HUES6 (cell line): ENCODE measurements around the gene DPT.

Experiments
- H3K27ac ChIP-seq: 2 replicates; pipeline ENCODE4 v1.7.0; 2013; ENCODE audit warnings: low read depth, mild to moderate bottlenecking, low read length, inconsistent platforms
- H3K27me3 ChIP-seq: 2 replicates; pipeline ENCODE4 v1.6.1; 2013; ENCODE audit warnings: low read length; ENCODE audit not compliant: control insufficient read depth, insufficient read depth
- H3K36me3 ChIP-seq: 2 replicates; pipeline ENCODE4 v1.6.1; 2013; ENCODE audit warnings: low read length; ENCODE audit not compliant: control insufficient read depth, insufficient read depth
- H3K4me1 ChIP-seq: 2 replicates; pipeline ENCODE4 v1.6.1; 2013; ENCODE audit warnings: low read length; ENCODE audit not compliant: control insufficient read depth, insufficient read depth
- H3K4me3 ChIP-seq: 2 replicates; pipeline ENCODE4 v1.5.1; 2013; ENCODE audit warnings: low read depth, low read length
- H3K9ac ChIP-seq: one replicate; pipeline ENCODE4 v1.6.1; 2013; ENCODE audit warnings: mild to moderate bottlenecking, low read length
- H3K9me3 ChIP-seq: 2 replicates; pipeline ENCODE4 v1.6.1; 2013; ENCODE audit warnings: low read depth, low read length; ENCODE audit not compliant: control insufficient read depth, insufficient read depth

The DPT gene

DNA sequence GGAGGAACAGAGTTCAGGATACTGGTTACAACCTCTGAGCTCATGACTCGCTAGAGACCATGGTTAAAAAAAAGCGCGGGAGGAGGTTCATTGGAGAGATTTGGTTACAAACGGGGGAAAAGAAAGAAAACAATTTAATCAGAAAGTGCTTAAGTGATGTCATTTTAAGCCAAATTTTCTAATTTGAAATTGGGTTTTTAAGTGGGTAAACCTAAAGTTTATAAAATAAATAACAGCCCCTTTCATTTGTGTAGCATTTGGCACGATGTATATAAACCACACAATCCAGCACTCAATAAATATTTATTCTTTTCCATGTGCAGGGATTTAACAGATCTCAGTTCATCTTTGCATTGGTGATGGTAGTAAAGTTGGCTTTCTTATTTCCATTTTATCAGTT is 7.0 kb upstream of the DPT start:
- no peak overlapping the region for H3K4me3 ChIP-seq

DNA sequence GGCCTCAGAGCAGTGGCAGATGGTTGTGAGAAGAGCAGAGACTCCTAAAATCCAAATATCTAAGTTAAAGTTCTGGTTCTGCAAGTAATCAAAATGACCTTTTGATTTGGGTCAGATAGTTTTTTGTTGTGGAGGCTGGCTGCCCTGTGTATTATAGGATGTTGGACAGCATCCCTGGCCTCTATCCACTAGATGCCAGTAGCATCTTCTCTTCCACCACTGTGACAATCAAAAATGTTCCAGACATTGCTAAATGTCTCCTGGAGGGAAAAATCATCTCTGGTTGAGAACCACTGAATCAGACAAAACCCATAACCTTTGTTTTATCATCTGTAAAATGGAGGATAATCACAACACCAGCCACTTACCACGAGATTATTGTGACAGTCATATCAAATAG is 5.9 kb upstream of the DPT start:
- Histone ChIP-seq H3K4me3 (no peak overlapping the region), H3K4me1 (no peaks in the 10 kb centered on the region), H3K27ac (no peak overlapping the region), H3K9ac (no peak overlapping the region), H3K9me3 (no peaks in the 10 kb centered on the region), H3K36me3 (no peaks in the 10 kb centered on the region), H3K27me3 (no peaks in the 10 kb centered on the region)

More for the DNA sequence above, 7.0 kb upstream of the DPT start:
- H3K4me1 ChIP-seq, result no peaks in the 10 kb centered on the region
- no peaks in the 10 kb centered on the region for H3K27me3 ChIP-seq
- no peaks in the 10 kb centered on the region for H3K36me3 ChIP-seq
- H3K9ac ChIP-seq, result no peak overlapping the region
- H3K27ac ChIP-seq, result no peak overlapping the region
- no peaks in the 10 kb centered on the region for H3K9me3 ChIP-seq

DNA sequence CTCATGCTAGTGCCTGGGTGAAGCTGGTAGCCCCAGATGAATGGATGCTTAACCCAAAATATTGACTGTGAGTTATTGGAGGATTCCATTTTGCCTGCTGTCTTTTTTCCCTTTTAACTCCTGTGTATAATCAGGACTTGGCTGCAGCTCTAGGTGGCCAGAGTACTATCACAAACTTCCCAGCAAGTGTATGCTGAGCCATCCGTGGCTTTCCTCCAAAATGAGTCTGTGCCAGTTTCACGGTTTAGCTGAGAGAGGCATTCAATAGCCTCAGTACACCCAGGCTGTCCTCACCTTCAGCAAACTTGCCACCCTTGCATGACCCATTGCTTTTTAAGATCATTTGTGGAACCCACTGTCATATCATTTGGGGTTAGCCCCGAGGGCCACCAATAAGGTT is 5.3 kb upstream of the DPT start:
- no peak overlapping the region for H3K27ac ChIP-seq
- H3K4me3 ChIP-seq, result no peak overlapping the region
- no peaks in the 10 kb centered on the region for H3K9me3 ChIP-seq
- no peaks in the 10 kb centered on the region for H3K27me3 ChIP-seq
- H3K36me3 ChIP-seq, result no peaks in the 10 kb centered on the region
- H3K9ac ChIP-seq, result no peak overlapping the region
- no peaks in the 10 kb centered on the region for H3K4me1 ChIP-seq

- Histone ChIP-seq H3K4me1 (no peaks in the 10 kb centered on the region), H3K27me3 (no peaks in the 10 kb centered on the region), H3K27ac (no peak overlapping the region), H3K9ac (no peak overlapping the region), H3K9me3 (no peaks in the 10 kb centered on the region), H3K36me3 (no peaks in the 10 kb centered on the region), H3K4me3 (no peak overlapping the region)
Observed at GRCh38 chr1:168733241-168733640, 4.2 kb upstream of the DPT start.

GRCh38 chr1:168732736-168733135 is 3.7 kb upstream of the DPT start:
- Histone ChIP-seq H3K36me3 (no peaks in the 10 kb centered on the region), H3K27me3 (no peaks in the 10 kb centered on the region), H3K4me3 (no peak overlapping the region), H3K9ac (no peak overlapping the region), H3K4me1 (no peaks in the 10 kb centered on the region), H3K9me3 (no peaks in the 10 kb centered on the region), H3K27ac (no peak overlapping the region)

GRCh38 chr1:168731244-168731953 is 2.4 kb upstream of the DPT start:
- Histone ChIP-seq H3K27me3 (no peaks in the 10 kb centered on the region), H3K36me3 (no peaks in the 10 kb centered on the region), H3K4me1 (no peaks in the 10 kb centered on the region), H3K4me3 (no peak overlapping the region), H3K27ac (no peak overlapping the region), H3K9ac (no peak overlapping the region), H3K9me3 (no peaks in the 10 kb centered on the region)

DNA sequence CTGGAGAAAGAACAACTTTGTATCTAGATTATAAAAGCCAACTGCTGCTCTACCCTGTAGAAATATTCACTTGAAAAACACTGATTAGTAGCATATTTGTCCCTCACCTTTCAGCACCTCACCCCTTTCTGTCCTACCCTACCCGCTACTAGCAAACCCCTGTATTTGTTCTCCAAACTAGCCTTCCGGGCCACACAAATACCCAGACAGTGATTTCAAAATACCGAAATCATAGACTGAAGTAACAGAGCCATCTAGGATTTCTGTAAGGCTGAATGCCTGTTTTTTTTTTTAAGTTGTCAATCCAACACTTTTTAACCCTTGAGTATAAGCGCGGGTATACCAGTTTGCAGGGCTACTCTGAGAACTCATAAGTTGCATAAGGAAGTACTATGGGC is 398 bp upstream of the DPT start:
- H3K36me3 ChIP-seq, result no peaks in the 10 kb centered on the region
- H3K9ac ChIP-seq, result no peak overlapping the region
- no peaks in the 10 kb centered on the region for H3K9me3 ChIP-seq
- no peak overlapping the region for H3K4me3 ChIP-seq
- H3K27ac ChIP-seq, result no peak overlapping the region
- H3K4me1 ChIP-seq, result no peaks in the 10 kb centered on the region
- H3K27me3 ChIP-seq, result no peaks in the 10 kb centered on the region

GRCh38 chr1:168726719-168727118 is 2.3 kb downstream of the DPT start:
- no peaks in the 10 kb centered on the region for H3K4me1 ChIP-seq
- H3K9ac ChIP-seq, result no peak overlapping the region
- no peaks in the 10 kb centered on the region for H3K36me3 ChIP-seq
- H3K9me3 ChIP-seq, result no peaks in the 10 kb centered on the region
- H3K4me3 ChIP-seq, result no peak overlapping the region
- no peak overlapping the region for H3K27ac ChIP-seq
- H3K27me3 ChIP-seq, result no peaks in the 10 kb centered on the region

DNA sequence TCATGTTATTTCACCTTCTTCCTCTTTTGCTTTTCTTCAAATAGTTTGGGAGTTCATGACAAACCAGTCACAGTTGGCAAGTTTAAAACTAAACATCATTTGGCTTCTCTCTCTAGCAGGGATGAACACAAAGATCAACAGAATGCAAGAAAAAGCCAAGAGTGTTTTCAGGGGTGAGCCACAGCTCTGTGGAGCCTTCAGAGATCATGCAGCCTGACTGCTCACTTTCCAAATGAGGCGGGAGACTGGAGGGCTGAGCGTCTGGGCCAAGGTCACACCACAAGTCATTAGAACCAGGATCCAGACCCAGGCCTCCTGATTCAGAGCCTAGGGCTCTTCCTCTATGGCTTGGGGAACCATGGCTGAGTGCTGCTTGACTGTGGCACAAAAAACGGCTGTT is 2.7 kb downstream of the DPT start:
- no peaks in the 10 kb centered on the region for H3K9me3 ChIP-seq

GRCh38 chr1:168725831-168726230 is 3.2 kb downstream of the DPT start:
- Histone ChIP-seq H3K9ac (no peak overlapping the region), H3K9me3 (no peaks in the 10 kb centered on the region), H3K36me3 (no peaks in the 10 kb centered on the region), H3K4me1 (no peaks in the 10 kb centered on the region), H3K27ac (no peak overlapping the region), H3K27me3 (no peaks in the 10 kb centered on the region), H3K4me3 (no peak overlapping the region)

More for the DNA sequence above, 2.7 kb downstream of the DPT start:
- no peaks in the 10 kb centered on the region for H3K27me3 ChIP-seq
- no peaks in the 10 kb centered on the region for H3K36me3 ChIP-seq
- no peak overlapping the region for H3K4me3 ChIP-seq
- H3K9ac ChIP-seq, result no peak overlapping the region
- no peaks in the 10 kb centered on the region for H3K4me1 ChIP-seq
- no peak overlapping the region for H3K27ac ChIP-seq

GRCh38 chr1:168725060-168725459 is 3.9 kb downstream of the DPT start:
- Histone ChIP-seq H3K36me3 (no peaks in the 10 kb centered on the region), H3K4me1 (no peaks in the 10 kb centered on the region)

DNA sequence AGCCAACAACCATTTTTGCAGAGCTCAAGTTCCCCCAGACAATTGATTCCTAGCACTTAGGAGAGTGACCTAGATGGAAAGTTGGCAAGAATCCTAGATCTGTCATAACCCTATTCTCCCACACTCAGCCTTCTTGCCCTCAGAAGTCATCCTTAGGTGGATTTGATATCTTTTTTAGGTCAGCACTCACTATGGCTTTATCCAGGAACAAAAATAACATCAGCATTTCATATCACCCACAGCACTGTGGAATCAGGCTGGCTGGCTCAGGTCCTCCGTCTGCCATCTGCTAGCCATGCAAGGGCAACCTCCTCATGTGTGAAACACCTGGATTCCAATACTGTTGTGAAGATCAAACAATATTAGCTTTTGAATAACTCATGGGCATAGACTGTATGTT is 6.0 kb downstream of the DPT start:
- Histone ChIP-seq H3K4me1 (no peaks in the 10 kb centered on the region), H3K27me3 (no peaks in the 10 kb centered on the region), H3K9me3 (no peaks in the 10 kb centered on the region), H3K27ac (no peak overlapping the region), H3K4me3 (no peak overlapping the region), H3K36me3 (no peaks in the 10 kb centered on the region), H3K9ac (no peak overlapping the region)

More at GRCh38 chr1:168725060-168725459, 3.9 kb downstream of the DPT start:
- Histone ChIP-seq H3K27ac (no peak overlapping the region), H3K9ac (no peak overlapping the region), H3K27me3 (no peaks in the 10 kb centered on the region), H3K4me3 (no peak overlapping the region), H3K9me3 (no peaks in the 10 kb centered on the region)
